CD4-positive, CD25-positive, alpha-beta regulatory T cell (primary cell): Measurements from ENCODE around the gene BICD2. TPM values are rescaled to one million over a fixed set of nuclear protein-coding genes. Genes with fewer than 3 reads are reported as not detected.
"Not testable (repeated sequence)": the region's sequence is repeated elsewhere in the genome, so short reads cannot be mapped to it uniquely, and the experiment has no call there.

ENCODE experiments used
- ATAC-seq, 2 donors: fragments of 150-1000 bp; cut with Tn5 transposase; one replicate each; pipeline ENCODE4 v1.10.0; 2021; ENCODE audit warnings: low read depth in 2 of 2, moderate number of reproducible peaks in 2 of 2, moderate library complexity in 1 of 2
- DNase-seq, 3 donors: peaks; one replicate each; pipeline versions ENCODE4 v3.0.0 to v3.0.0-alpha.2; 2012 to 2022; ENCODE audit warnings: mixed read lengths in 1 of 3
- H3K27ac ChIP-seq: one replicate; pipeline ENCODE4 v1.7.0; 2013; ENCODE audit warnings: mild to moderate bottlenecking, low read length; ENCODE audit not compliant: insufficient read depth, poor library complexity, severe bottlenecking
- H3K27me3 ChIP-seq: one replicate; pipeline ENCODE4 v1.7.0; 2013; ENCODE audit warnings: low read length; ENCODE audit not compliant: control insufficient read depth, insufficient read depth
- H3K36me3 ChIP-seq: one replicate; pipeline ENCODE4 v1.7.0; 2013; ENCODE audit warnings: mild to moderate bottlenecking, low read length, moderate library complexity; ENCODE audit not compliant: control insufficient read depth, insufficient read depth
- H3K4me1 ChIP-seq: 2 replicates; pipeline ENCODE4 v1.7.0; 2013; ENCODE audit warnings: mild to moderate bottlenecking, low read length; ENCODE audit not compliant: insufficient read depth, control insufficient read depth, poor library complexity, severe bottlenecking
- H3K4me3 ChIP-seq: one replicate; pipeline ENCODE4 v1.7.0; 2013; ENCODE audit warnings: low read depth, mild to moderate bottlenecking, low read length, moderate library complexity
- H3K9me3 ChIP-seq, 2 experiments: 1 replicate in 1 of 2; 2 replicates in 1 of 2; pipeline ENCODE4 v1.7.0; 2013; ENCODE audit warnings: low read length in 2 of 2, mild to moderate bottlenecking in 1 of 2, moderate library complexity in 1 of 2; ENCODE audit not compliant: control insufficient read depth in 2 of 2
- H3K27ac Mint-ChIP-seq, 3 donors: one replicate each; pipeline ENCODE4 v1.8.0; 2020 to 2022; ENCODE audit warnings: mild to moderate bottlenecking in 3 of 3, mixed read lengths in 3 of 3, moderate library complexity in 2 of 3
- H3K27me3 Mint-ChIP-seq: one replicate; pipeline ENCODE4 v1.8.0; 2022; ENCODE audit warnings: mild to moderate bottlenecking, mixed read lengths
- H3K36me3 Mint-ChIP-seq: one replicate; pipeline ENCODE4 v1.8.0; 2020; ENCODE audit warnings: mixed read lengths
- H3K4me1 Mint-ChIP-seq, 4 donors: one replicate each; pipeline ENCODE4 v1.8.0; 2020 to 2022; ENCODE audit warnings: mixed read lengths in 4 of 4, mild to moderate bottlenecking in 1 of 4
- H3K4me3 Mint-ChIP-seq, 4 donors: one replicate each; pipeline ENCODE4 v1.8.0; 2020 to 2022; ENCODE audit warnings: mild to moderate bottlenecking in 4 of 4, mixed read lengths in 4 of 4, moderate library complexity in 3 of 4
- H3K9me3 Mint-ChIP-seq, 7 donors: one replicate each; pipeline ENCODE4 v1.8.0; 2020 to 2022; ENCODE audit warnings: mixed read lengths in 7 of 7, mild to moderate bottlenecking in 3 of 7, moderate library complexity in 2 of 7
- polyA plus RNA-seq, 4 donors: library from polyadenylated mRNA; unstranded; fragments of 300-500 nt; fragmentation: Illumina TruSeq; gene quantifications; one replicate each; pipeline ENCODE4 v1.2.3, GENCODE V29; 2021
- total RNA-seq: library from RNA; stranded (reverse); gene quantifications from one replicate; pipeline ENCODE4 v1.2.3, GENCODE V29; 2022

The BICD2 gene
- total and polyA plus RNA-seq, 5 donors from 2014 or later, result 5.6 to 29.3 (median 9.3) TPM

GRCh38 chr9:92769286-92769685 is 4.7 kb upstream of the BICD2 start:
- peak overlapping the region in 2 of 4 donors; percentile 3 to 57 for H3K4me3 Mint-ChIP-seq
- H3K4me1 Mint-ChIP-seq, result peaks cover 13 to 41% (median 29%) of the 10 kb centered on the region in 4 donors
- peak overlapping the region in 1 of 3 donors; percentile 11 for H3K27ac Mint-ChIP-seq
- H3K36me3 ChIP-seq, result no peaks in the 10 kb centered on the region
- no peaks in the 10 kb centered on the region for H3K27me3 Mint-ChIP-seq
- no peak overlapping the region for H3K27ac ChIP-seq
- no peaks in the 10 kb centered on the region for H3K9me3 ChIP-seq
- no peak for ATAC-seq
- no peaks in the 10 kb centered on the region for H3K27me3 ChIP-seq
- peak in 1 of 3 donors; percentile 35 for DNase-seq
- H3K4me1 ChIP-seq, result peaks cover 24% of the 10 kb centered on the region
- no peaks in the 10 kb centered on the region for H3K36me3 Mint-ChIP-seq
- H3K4me3 ChIP-seq, result no peak overlapping the region
- no peaks in the 10 kb centered on the region for H3K9me3 Mint-ChIP-seq

GRCh38 chr9:92768816-92769215 is 4.2 kb upstream of the BICD2 start:
- ATAC-seq, H3K9me3 Mint-ChIP-seq, H3K27me3 ChIP-seq, H3K9me3 ChIP-seq, DNase-seq, H3K36me3 Mint-ChIP-seq, H3K27ac ChIP-seq, H3K4me3 ChIP-seq, H3K36me3 ChIP-seq, H3K27ac Mint-ChIP-seq, H3K27me3 Mint-ChIP-seq: not testable (repeated sequence)
- H3K4me3 Mint-ChIP-seq, result peak overlapping the region in 3 of 4 donors; percentile 42 to 88 (median 62)
- H3K4me1 ChIP-seq, result peaks cover 26% of the 10 kb centered on the region
- H3K4me1 Mint-ChIP-seq, result peaks cover 13 to 41% (median 29%) of the 10 kb centered on the region in 4 donors

GRCh38 chr9:92767066-92768054 is 2.7 kb upstream of the BICD2 start:
- no peak for ATAC-seq
- peaks cover 20 to 52% (median 38%) of the 10 kb centered on the region in 4 donors for H3K4me1 Mint-ChIP-seq
- H3K9me3 ChIP-seq, result no peaks in the 10 kb centered on the region
- H3K9me3 Mint-ChIP-seq, result no peaks in the 10 kb centered on the region
- H3K27me3 Mint-ChIP-seq, result no peaks in the 10 kb centered on the region
- peak overlapping the region; percentile 31 to 83 (median 55) for H3K4me3 Mint-ChIP-seq
- no peaks in the 10 kb centered on the region for H3K27me3 ChIP-seq
- peak overlapping the region in 2 of 3 donors; percentile 74 to 77 for H3K27ac Mint-ChIP-seq
- DNase-seq, result no peak
- no peaks in the 10 kb centered on the region for H3K36me3 Mint-ChIP-seq
- no peak overlapping the region for H3K4me3 ChIP-seq
- H3K27ac ChIP-seq, result no peak overlapping the region
- no peaks in the 10 kb centered on the region for H3K36me3 ChIP-seq
- peaks cover 40% of the 10 kb centered on the region for H3K4me1 ChIP-seq

- peak overlapping the region; percentile 80 for H3K4me3 ChIP-seq
- Mint-ChIP-seq H3K4me1 (peaks cover 26 to 64% (median 49%) of the 10 kb centered on the region in 4 donors), H3K27me3 (no peaks in the 10 kb centered on the region), H3K9me3 (no peaks in the 10 kb centered on the region), H3K27ac (peak overlapping the region; percentile 94 to 98 (median 96)), H3K36me3 (no peaks in the 10 kb centered on the region), H3K4me3 (peak overlapping the region; percentile 90 to 96 (median 92))
- peak; percentile 97 to 99 (median 99) for DNase-seq
- no peaks in the 10 kb centered on the region for H3K9me3 ChIP-seq
- ATAC-seq, result peak; percentile 92 to 95
- peaks cover 50% of the 10 kb centered on the region for H3K4me1 ChIP-seq
- H3K36me3 ChIP-seq, result no peaks in the 10 kb centered on the region
- peak overlapping the region; percentile 99 for H3K27ac ChIP-seq
- H3K27me3 ChIP-seq, result no peaks in the 10 kb centered on the region
Observed at GRCh38 chr9:92764988-92765936, 629 bp upstream of the BICD2 start.

GRCh38 chr9:92763721-92764380 is 782 bp downstream of the BICD2 start:
- Mint-ChIP-seq H3K4me1 (peaks cover 25 to 63% (median 48%) of the 10 kb centered on the region in 4 donors), H3K4me3 (peak overlapping the region; percentile 93 to 97 (median 96)), H3K9me3 (no peaks in the 10 kb centered on the region), H3K27ac (peak overlapping the region; percentile 74 to 97 (median 93)), H3K27me3 (no peaks in the 10 kb centered on the region), H3K36me3 (no peaks in the 10 kb centered on the region)
- H3K9me3 ChIP-seq, result no peaks in the 10 kb centered on the region
- ATAC-seq (no peak), DNase-seq (peak; percentile 20 to 47 (median 41))
- peaks cover 43% of the 10 kb centered on the region for H3K4me1 ChIP-seq
- peak overlapping the region; percentile 73 for H3K4me3 ChIP-seq
- H3K27ac ChIP-seq, result peak overlapping the region; percentile 61
- H3K27me3 ChIP-seq, result no peaks in the 10 kb centered on the region
- H3K36me3 ChIP-seq, result no peaks in the 10 kb centered on the region

GRCh38 chr9:92762781-92763708 is 1.6 kb downstream of the BICD2 start:
- H3K4me1 Mint-ChIP-seq, result peaks cover 25 to 63% (median 48%) of the 10 kb centered on the region in 4 donors
- no peaks in the 10 kb centered on the region for H3K9me3 ChIP-seq
- H3K36me3 Mint-ChIP-seq, result no peaks in the 10 kb centered on the region
- H3K27ac Mint-ChIP-seq, result peak overlapping the region; percentile 63 to 93 (median 74)
- ATAC-seq, result no peak
- H3K9me3 Mint-ChIP-seq, result no peaks in the 10 kb centered on the region
- peaks cover 43% of the 10 kb centered on the region for H3K4me1 ChIP-seq
- H3K27me3 ChIP-seq, result no peaks in the 10 kb centered on the region
- H3K36me3 ChIP-seq, result no peaks in the 10 kb centered on the region
- no peak overlapping the region for H3K27ac ChIP-seq
- DNase-seq, result no peak
- H3K4me3 Mint-ChIP-seq, result peak overlapping the region; percentile 93 to 97 (median 96)
- H3K4me3 ChIP-seq, result peak overlapping the region; percentile 73
- no peaks in the 10 kb centered on the region for H3K27me3 Mint-ChIP-seq
